Measurements from ENCODE around the gene IL10RA. TPM values are rescaled to one million over a fixed set of nuclear protein-coding genes. Genes with fewer than 3 reads are reported as not detected.
"Not testable (repeated sequence)": the region's sequence is repeated elsewhere in the genome, so short reads cannot be mapped to it uniquely, and the experiment has no call there.

Gene IL10RA
- polyA plus RNA-seq, 3 donors, result 2.0 to 3.8 (median 2.5) TPM

- DNase-seq, result no peak
Observed at GRCh38 chr11:118005224-118006152, 19.3 kb downstream of the IL10RA start.

GRCh38 chr11:118006153-118006534, 19.9 kb downstream of the IL10RA start:
- DNase-seq, result no peak

- no peak for DNase-seq
Observed at GRCh38 chr11:118007040-118007439, 20.8 kb downstream of the IL10RA start.

GRCh38 chr11:118007563-118008270, 21.5 kb downstream of the IL10RA start:
- DNase-seq, result not testable (repeated sequence)

- DNase-seq, result no peak
Observed at GRCh38 chr11:118008271-118008911, 22.2 kb downstream of the IL10RA start.

GRCh38 chr11:118009864-118010737, 23.9 kb downstream of the IL10RA start:
- DNase-seq, result no peak

GRCh38 chr11:118010738-118011461, 24.7 kb downstream of the IL10RA start:
- DNase-seq, result no peak

GRCh38 chr11:118012083-118012669, 26.0 kb downstream of the IL10RA start:
- no peak for DNase-seq

- DNase-seq, result no peak
Observed at GRCh38 chr11:118014022-118014421, 27.8 kb downstream of the IL10RA start.

- no peak for DNase-seq
Observed at GRCh38 chr11:118015385-118015841, 29.2 kb downstream of the IL10RA start.

GRCh38 chr11:118016104-118016503, 29.9 kb downstream of the IL10RA start:
- DNase-seq, result no peak

GRCh38 chr11:118017111-118017510, 30.9 kb downstream of the IL10RA start:
- DNase-seq, result no peak

- DNase-seq, result no peak
Observed at GRCh38 chr11:118017631-118018315, 31.6 kb downstream of the IL10RA start.

- no peak for DNase-seq
Observed at GRCh38 chr11:118018401-118018800, 32.2 kb downstream of the IL10RA start.

- no peak for DNase-seq
Observed at GRCh38 chr11:118021146-118021545, 35.0 kb downstream of the IL10RA start.

GRCh38 chr11:118027694-118028093, 41.5 kb downstream of the IL10RA start:
- DNase-seq, result no peak

GRCh38 chr11:118028626-118029025, 42.4 kb downstream of the IL10RA start:
- DNase-seq, result no peak

- DNase-seq, result no peak
Observed at GRCh38 chr11:118033443-118033842, 47.2 kb downstream of the IL10RA start.

GRCh38 chr11:118042141-118042540, 55.9 kb downstream of the IL10RA start:
- DNase-seq, result no peak

GRCh38 chr11:118042796-118043195, 56.6 kb downstream of the IL10RA start:
- DNase-seq, result no peak

Measured in renal pelvis (tissue), 4 donors.